ENCODE results near the gene RNF144A. TPM values are rescaled to one million over a fixed set of nuclear protein-coding genes. Genes with fewer than 3 reads are reported as not detected.
A peak's percentile ranks its signal among the peaks of the same experiment; 100 is the strongest.

RNF144A gene
- total and polyA plus RNA-seq, 9 donors = 13.7 to 27.6 (median 21.5) TPM

- Histone ChIP-seq H3K27me3 (ENCODE audit: control insufficient read depth, insufficient read depth, low read length) (no peaks in the 10 kb centered on the region), H3K4me1 (ENCODE audit: control insufficient read depth, insufficient read depth, low read length) (no peaks in the 10 kb centered on the region), H3K27ac (ENCODE audit: low read length) (no peak overlapping the region), H3K36me3 (ENCODE audit: control insufficient read depth, insufficient read depth, low read length) (no peaks in the 10 kb centered on the region), H3K9me3 (replicated peaks; ENCODE audit: control insufficient read depth, low read depth, low read length) (no peaks in the 10 kb centered on the region), H3K4me3 (ENCODE audit: low read length) (no peak overlapping the region)
- 76% methylated on average over 4 of the region's 6 CpGs for WGBS (ENCODE audit: insufficient coverage)
- DNase-seq = no peak
These were observed 153.9 kb downstream of the RNF144A start for GRCh38 chr2:7071154-7071553.

GRCh38 chr2:7071916-7072556, 154.8 kb downstream of the RNF144A start:
- WGBS (ENCODE audit: insufficient coverage) = 94% methylated on average over 1 of the region's 3 CpGs
- Histone ChIP-seq H3K9me3 (replicated peaks; ENCODE audit: control insufficient read depth, low read depth, low read length) (no peaks in the 10 kb centered on the region), H3K27ac (ENCODE audit: low read length) (no peak overlapping the region)

GRCh38 chr2:7073901-7074300, 156.7 kb downstream of the RNF144A start:
- no peaks in the 10 kb centered on the region for H3K27me3 ChIP-seq (ENCODE audit: control insufficient read depth, insufficient read depth, low read length)
- no peak overlapping the region for H3K27ac ChIP-seq (ENCODE audit: low read length)
- no peak overlapping the region for H3K4me3 ChIP-seq (ENCODE audit: low read length)
- DNase-seq = no peak
- peaks cover 11% of the 10 kb centered on the region for H3K4me1 ChIP-seq (ENCODE audit: control insufficient read depth, insufficient read depth, low read length)
- H3K36me3 ChIP-seq (ENCODE audit: control insufficient read depth, insufficient read depth, low read length) = no peaks in the 10 kb centered on the region
- 37% methylated on average over 3 of the region's 3 CpGs for WGBS (ENCODE audit: insufficient coverage)
- H3K9me3 ChIP-seq (replicated peaks; ENCODE audit: control insufficient read depth, low read depth, low read length) = no peaks in the 10 kb centered on the region

More at GRCh38 chr2:7071916-7072556, 154.8 kb downstream of the RNF144A start:
- no peak for DNase-seq
- H3K27me3 ChIP-seq (ENCODE audit: control insufficient read depth, insufficient read depth, low read length) = no peaks in the 10 kb centered on the region
- H3K4me3 ChIP-seq (ENCODE audit: low read length) = no peak overlapping the region
- no peaks in the 10 kb centered on the region for H3K4me1 ChIP-seq (ENCODE audit: control insufficient read depth, insufficient read depth, low read length)
- H3K36me3 ChIP-seq (ENCODE audit: control insufficient read depth, insufficient read depth, low read length) = no peaks in the 10 kb centered on the region

- WGBS (ENCODE audit: insufficient coverage) = no CpG with 5 or more reads among the region's 1 CpG
These were observed 158.6 kb downstream of the RNF144A start for GRCh38 chr2:7075834-7076233.

GRCh38 chr2:7077660-7078267, 160.6 kb downstream of the RNF144A start:
- Histone ChIP-seq H3K4me3 (ENCODE audit: low read length) (no peak overlapping the region), H3K27me3 (ENCODE audit: control insufficient read depth, insufficient read depth, low read length) (no peaks in the 10 kb centered on the region), H3K9me3 (replicated peaks; ENCODE audit: control insufficient read depth, low read depth, low read length) (no peaks in the 10 kb centered on the region), H3K27ac (ENCODE audit: low read length) (peak overlapping the region; percentile 87), H3K4me1 (ENCODE audit: control insufficient read depth, insufficient read depth, low read length) (peaks cover 11% of the 10 kb centered on the region), H3K36me3 (ENCODE audit: control insufficient read depth, insufficient read depth, low read length) (no peaks in the 10 kb centered on the region)
- WGBS (ENCODE audit: insufficient coverage) = 52% methylated on average over 6 of the region's 10 CpGs
- DNase-seq = peak; percentile 89

More at GRCh38 chr2:7075834-7076233, 158.6 kb downstream of the RNF144A start:
- H3K27ac ChIP-seq (ENCODE audit: low read length) = no peak overlapping the region
- no peaks in the 10 kb centered on the region for H3K27me3 ChIP-seq (ENCODE audit: control insufficient read depth, insufficient read depth, low read length)
- no peaks in the 10 kb centered on the region for H3K9me3 ChIP-seq (replicated peaks; ENCODE audit: control insufficient read depth, low read depth, low read length)
- H3K4me3 ChIP-seq (ENCODE audit: low read length) = no peak overlapping the region
- H3K36me3 ChIP-seq (ENCODE audit: control insufficient read depth, insufficient read depth, low read length) = no peaks in the 10 kb centered on the region
- H3K4me1 ChIP-seq (ENCODE audit: control insufficient read depth, insufficient read depth, low read length) = peaks cover 11% of the 10 kb centered on the region
- no peak for DNase-seq

GRCh38 chr2:7083580-7084509, 166.6 kb downstream of the RNF144A start:
- H3K27ac ChIP-seq (ENCODE audit: low read length) = no peak overlapping the region
- no peaks in the 10 kb centered on the region for H3K27me3 ChIP-seq (ENCODE audit: control insufficient read depth, insufficient read depth, low read length)
- H3K4me3 ChIP-seq (ENCODE audit: low read length) = no peak overlapping the region
- H3K4me1 ChIP-seq (ENCODE audit: control insufficient read depth, insufficient read depth, low read length) = no peaks in the 10 kb centered on the region
- DNase-seq = no peak
- 39% methylated on average over 4 of the region's 10 CpGs for WGBS (ENCODE audit: insufficient coverage)
- H3K36me3 ChIP-seq (ENCODE audit: control insufficient read depth, insufficient read depth, low read length) = no peaks in the 10 kb centered on the region
- peaks cover 9% of the 10 kb centered on the region for H3K9me3 ChIP-seq (replicated peaks; ENCODE audit: control insufficient read depth, low read depth, low read length)

GRCh38 chr2:7084601-7085000, 167.4 kb downstream of the RNF144A start:
- Histone ChIP-seq H3K4me1 (ENCODE audit: control insufficient read depth, insufficient read depth, low read length) (no peaks in the 10 kb centered on the region), H3K9me3 (replicated peaks; ENCODE audit: control insufficient read depth, low read depth, low read length) (peaks cover 9% of the 10 kb centered on the region), H3K36me3 (ENCODE audit: control insufficient read depth, insufficient read depth, low read length) (no peaks in the 10 kb centered on the region), H3K4me3 (ENCODE audit: low read length) (no peak overlapping the region), H3K27ac (ENCODE audit: low read length) (no peak overlapping the region), H3K27me3 (ENCODE audit: control insufficient read depth, insufficient read depth, low read length) (no peaks in the 10 kb centered on the region)
- DNase-seq = no peak

- no peaks in the 10 kb centered on the region for H3K27me3 ChIP-seq (ENCODE audit: control insufficient read depth, insufficient read depth, low read length)
- H3K36me3 ChIP-seq (ENCODE audit: control insufficient read depth, insufficient read depth, low read length) = no peaks in the 10 kb centered on the region
- peaks cover 3% of the 10 kb centered on the region for H3K4me1 ChIP-seq (ENCODE audit: control insufficient read depth, insufficient read depth, low read length)
- no peak for DNase-seq
- no peak overlapping the region for H3K4me3 ChIP-seq (ENCODE audit: low read length)
- peaks cover 5% of the 10 kb centered on the region for H3K9me3 ChIP-seq (replicated peaks; ENCODE audit: control insufficient read depth, low read depth, low read length)
- no peak overlapping the region for H3K27ac ChIP-seq (ENCODE audit: low read length)
- 93% methylated on average over 16 of the region's 16 CpGs for WGBS (ENCODE audit: insufficient coverage)
These were observed 172.1 kb downstream of the RNF144A start for GRCh38 chr2:7089284-7089683.

GRCh38 chr2:7089898-7090510, 172.8 kb downstream of the RNF144A start:
- no peak overlapping the region for H3K27ac ChIP-seq (ENCODE audit: low read length)
- no peaks in the 10 kb centered on the region for H3K36me3 ChIP-seq (ENCODE audit: control insufficient read depth, insufficient read depth, low read length)
- peaks cover 5% of the 10 kb centered on the region for H3K4me1 ChIP-seq (ENCODE audit: control insufficient read depth, insufficient read depth, low read length)
- H3K27me3 ChIP-seq (ENCODE audit: control insufficient read depth, insufficient read depth, low read length) = no peaks in the 10 kb centered on the region
- DNase-seq = no peak
- H3K4me3 ChIP-seq (ENCODE audit: low read length) = no peak overlapping the region
- H3K9me3 ChIP-seq (replicated peaks; ENCODE audit: control insufficient read depth, low read depth, low read length) = no peaks in the 10 kb centered on the region
- WGBS (ENCODE audit: insufficient coverage) = 74% methylated on average over 22 of the region's 26 CpGs

GRCh38 chr2:7093376-7093775, 176.2 kb downstream of the RNF144A start:
- H3K9me3 ChIP-seq (replicated peaks; ENCODE audit: control insufficient read depth, low read depth, low read length) = no peaks in the 10 kb centered on the region
- no peaks in the 10 kb centered on the region for H3K27me3 ChIP-seq (ENCODE audit: control insufficient read depth, insufficient read depth, low read length)
- no peak for DNase-seq
- no peak overlapping the region for H3K27ac ChIP-seq (ENCODE audit: low read length)
- H3K4me3 ChIP-seq (ENCODE audit: low read length) = no peak overlapping the region
- H3K4me1 ChIP-seq (ENCODE audit: control insufficient read depth, insufficient read depth, low read length) = peaks cover 9% of the 10 kb centered on the region
- 80% methylated on average over 3 of the region's 3 CpGs for WGBS (ENCODE audit: insufficient coverage)
- no peaks in the 10 kb centered on the region for H3K36me3 ChIP-seq (ENCODE audit: control insufficient read depth, insufficient read depth, low read length)
